H1 (cell line): Measurements from ENCODE around the gene NEURL1. TPM values are rescaled to one million over a fixed set of nuclear protein-coding genes. Genes with fewer than 3 reads are reported as not detected.

ENCODE experiments used
- BCL11A ChIP-seq, 2 experiments: IDR thresholded peaks; one replicate each; pipeline ENCODE4 v1.6.1; 2011; ENCODE audit warnings: low read depth in 2 of 2, low read length in 2 of 2, mild to moderate bottlenecking in 2 of 2
- FOSL1 ChIP-seq: IDR thresholded peaks from 2 replicates; pipeline ENCODE4 v1.6.1; 2011; ENCODE audit warnings: mild to moderate bottlenecking, low read depth, low read length, moderate library complexity; ENCODE audit not compliant: insufficient read depth
- GABPA ChIP-seq: IDR thresholded peaks from 2 replicates; pipeline ENCODE4 v1.6.1; 2011; ENCODE audit warnings: mild to moderate bottlenecking, low read length, moderate library complexity, borderline replicate concordance; ENCODE audit not compliant: insufficient read depth
- NANOG ChIP-seq: IDR thresholded peaks from 2 replicates; pipeline ENCODE4 v1.6.1; 2011; ENCODE audit warnings: low read length, low read depth, mild to moderate bottlenecking, inconsistent platforms; ENCODE audit not compliant: insufficient read depth, poor library complexity, severe bottlenecking
- POU5F1 ChIP-seq: IDR thresholded peaks from 2 replicates; pipeline ENCODE4 v1.6.1; 2011; ENCODE audit warnings: low read depth, mild to moderate bottlenecking, low read length, moderate library complexity
- RBBP5 ChIP-seq: IDR thresholded peaks from 2 replicates; pipeline ENCODE4 v1.7.1; 2012; ENCODE audit warnings: low read depth, mild to moderate bottlenecking, inconsistent platforms, low read length, moderate library complexity, borderline replicate concordance
- polyA plus RNA-seq, 7 experiments: library from polyadenylated mRNA; depleted of rRNA in 3 of 7; stranded (reverse) in 5 of 7; unstranded in 2 of 7; fragments of >200 nt in 5 of 7; fragments of 200-250 nt in 2 of 7; gene quantifications; 1 replicate in 5 of 7; 2 replicates in 1 of 7; 4 replicates in 1 of 7; pipeline versions ENCODE4 v1.2.1 to v1.2.3, GENCODE V29; 2011 to 2013; ENCODE audit warnings: missing spikeins in 2 of 7, mixed read lengths in 2 of 7
- total RNA-seq: library from RNA; stranded (reverse); fragmentation: NEBNext Ultra II Directional; extraction: Animal tissue kit (Norgen Biotek cat#: 25700); gene quantifications from 2 replicates; pipeline ENCODE4 v1.2.1, GENCODE V29; 2021

Gene NEURL1
- total and polyA plus RNA-seq, 2 of the 8 experiments (the other 6 are each of a cell fraction or from before 2014, with no cell fraction given), result 0.54 to 0.58 TPM

- TF ChIP-seq NANOG (no peak), BCL11A (IDR thresholded peaks at IDR 0.05; ENCODE audit: low read depth in 2 of 2, low read length in 2 of 2) (no peak), POU5F1 (no peak), GABPA (no peak), FOSL1 (no peak), RBBP5 (no peak)
These were observed 19.3 kb downstream of the NEURL1 start (continued) for GRCh38 chr10:103512591-103513379.
